Activated CD4-positive, alpha-beta T cell treated with anti-CD3 and anti-CD28 coated beads for 36 hours (primary cell): Measurements from ENCODE around the gene ALDH3A1. TPM values are rescaled to one million over a fixed set of nuclear protein-coding genes. Genes with fewer than 3 reads are reported as not detected.

Source experiments
- ATAC-seq: fragments of 200-7000 bp; cut with Tn5 transposase; one replicate; pipeline ENCODE4 v1.10.0; 2021; ENCODE audit warnings: mild to moderate bottlenecking, moderate library complexity
- CTCF ChIA-PET: fragments of 350-600 bp; sonication (Branson Sonifier 250); formaldehyde crosslinking; loops from one replicate; lab custom pipeline; 2021; ENCODE audit warnings: antibody characterized with exemption; lab: Charles Lee
- POLR2A ChIA-PET: fragments of 350-600 bp; sonication (Branson Sonifier 250); formaldehyde crosslinking; loops from one replicate; lab custom pipeline; 2021; ENCODE audit warnings: antibody characterized with exemption, inconsistent platforms; lab: Charles Lee
- DNase-seq: peaks from one replicate; pipeline ENCODE4 v3.0.0-alpha.2; 2020
- H3K27ac Mint-ChIP-seq: one replicate; pipeline ENCODE4 v1.8.0; 2021; ENCODE audit warnings: mixed read lengths
- H3K27me3 Mint-ChIP-seq: one replicate; pipeline ENCODE4 v1.8.0; 2021; ENCODE audit warnings: mixed read lengths
- H3K36me3 Mint-ChIP-seq: one replicate; pipeline ENCODE4 v1.8.0; 2021; ENCODE audit warnings: low read depth, mixed read lengths
- H3K4me1 Mint-ChIP-seq: one replicate; pipeline ENCODE4 v1.8.0; 2021; ENCODE audit warnings: mixed read lengths
- H3K4me3 Mint-ChIP-seq: one replicate; pipeline ENCODE4 v1.8.0; 2021; ENCODE audit warnings: mild to moderate bottlenecking, moderate library complexity, mixed read lengths
- H3K9me3 Mint-ChIP-seq: one replicate; pipeline ENCODE4 v1.8.0; 2021; ENCODE audit warnings: low read depth, mixed read lengths
- intact Hi-C, 2 experiments: fragments of 100-400 bp; cut with DNase I in 1 of 2; cut with micrococcal nuclease in 1 of 2; formaldehyde crosslinking; loops; one replicate each; pipeline versions ENCODE4 v1.14.2 to v1.15.1; 2022 to 2024; cut with DNase I, micrococcal nuclease
- total RNA-seq, 2 experiments: library from RNA; stranded (reverse); gene quantifications; one replicate each; pipeline ENCODE4 v1.2.3, GENCODE V29; 2021

Gene ALDH3A1
- total RNA-seq, 2 experiments from 2014 or later: not detected

GRCh38 chr17:19727501-19728078 lies 20.5 kb downstream of the ALDH3A1 start:
- CTCF ChIA-PET: interaction anchor here (1.2 to 1.9 kb wide), 2 partner anchors 17 to 35 kb away, joined by 3 to 10 read pairs; no protein-coding TSS in a partner anchor
- no peaks in the 10 kb centered on the region for H3K9me3 Mint-ChIP-seq
- ATAC-seq (no peak), DNase-seq (no peak)
- no peaks in the 10 kb centered on the region for H3K27me3 Mint-ChIP-seq
- H3K4me3 Mint-ChIP-seq: no peak overlapping the region
- H3K36me3 Mint-ChIP-seq: no peaks in the 10 kb centered on the region
- intact Hi-C loops: no loop called here
- H3K4me1 Mint-ChIP-seq: peaks cover 19% of the 10 kb centered on the region
- POLR2A ChIA-PET: no interaction called here
- H3K27ac Mint-ChIP-seq: no peak overlapping the region

- Mint-ChIP-seq H3K9me3 (no peaks in the 10 kb centered on the region), H3K27me3 (no peaks in the 10 kb centered on the region), H3K36me3 (no peaks in the 10 kb centered on the region), H3K4me1 (peaks cover 19% of the 10 kb centered on the region), H3K4me3 (no peak overlapping the region), H3K27ac (no peak overlapping the region)
- no peak for ATAC-seq
- ChIA-PET POLR2A (no interaction called here), CTCF (interaction anchor here (1.0 to 1.9 kb wide), 3 partner anchors 16 to 40 kb away, joined by 3 to 10 read pairs (median 3); no protein-coding TSS in a partner anchor)
- intact Hi-C loops: no loop called here
- no peak for DNase-seq
These were observed 21.3 kb downstream of the ALDH3A1 start for GRCh38 chr17:19726631-19727376.

- DNase-seq (no peak), ATAC-seq (no peak)
- no peaks in the 10 kb centered on the region for H3K9me3 Mint-ChIP-seq
- no peaks in the 10 kb centered on the region for H3K36me3 Mint-ChIP-seq
- H3K27me3 Mint-ChIP-seq: no peaks in the 10 kb centered on the region
- ChIA-PET POLR2A (no interaction called here), CTCF (no interaction called here)
- H3K4me1 Mint-ChIP-seq: peaks cover 19% of the 10 kb centered on the region
- H3K4me3 Mint-ChIP-seq: peak overlapping the region; percentile 43
- H3K27ac Mint-ChIP-seq: peak overlapping the region; percentile 47
- intact Hi-C loops: no loop called here
These were observed 22.6 kb downstream of the ALDH3A1 start for GRCh38 chr17:19725486-19725885.

- H3K27ac Mint-ChIP-seq: peak overlapping the region; percentile 47
- DNase-seq (peak; percentile 77), ATAC-seq (peak; percentile 85)
- H3K9me3 Mint-ChIP-seq: no peaks in the 10 kb centered on the region
- no peaks in the 10 kb centered on the region for H3K36me3 Mint-ChIP-seq
- ChIA-PET POLR2A (no interaction called here), CTCF (no interaction called here)
- peaks cover 19% of the 10 kb centered on the region for H3K4me1 Mint-ChIP-seq
- H3K4me3 Mint-ChIP-seq: peak overlapping the region; percentile 43
- no peaks in the 10 kb centered on the region for H3K27me3 Mint-ChIP-seq
- intact Hi-C loops: no loop called here
These were observed 23.3 kb downstream of the ALDH3A1 start for GRCh38 chr17:19724501-19725420.

GRCh38 chr17:19723964-19724363 lies 24.1 kb downstream of the ALDH3A1 start:
- Mint-ChIP-seq H3K36me3 (no peaks in the 10 kb centered on the region), H3K4me1 (peaks cover 19% of the 10 kb centered on the region), H3K27ac (no peak overlapping the region), H3K4me3 (no peak overlapping the region), H3K9me3 (no peaks in the 10 kb centered on the region), H3K27me3 (no peaks in the 10 kb centered on the region)
- ChIA-PET POLR2A (no interaction called here), CTCF (interaction anchor here (1.1 kb wide), 1 partner anchor 39 kb away, joined by 7 read pairs; no protein-coding TSS in a partner anchor)
- ATAC-seq: no peak
- intact Hi-C loops: no loop called here
- no peak for DNase-seq

- Mint-ChIP-seq H3K27me3 (no peaks in the 10 kb centered on the region), H3K9me3 (no peaks in the 10 kb centered on the region)
- no peak for ATAC-seq
These were observed 27.3 kb downstream of the ALDH3A1 start for GRCh38 chr17:19720631-19721426.

GRCh38 chr17:19720210-19720475 lies 28.0 kb downstream of the ALDH3A1 start:
- Mint-ChIP-seq H3K4me3 (no peak overlapping the region), H3K4me1 (peaks cover 10% of the 10 kb centered on the region), H3K36me3 (no peaks in the 10 kb centered on the region), H3K27me3 (no peaks in the 10 kb centered on the region), H3K27ac (no peak overlapping the region), H3K9me3 (no peaks in the 10 kb centered on the region)
- ChIA-PET CTCF (no interaction called here), POLR2A (no interaction called here)
- no peak for ATAC-seq
- intact Hi-C loops: no loop called here
- DNase-seq: no peak

More at GRCh38 chr17:19720631-19721426, 27.3 kb downstream of the ALDH3A1 start:
- H3K36me3 Mint-ChIP-seq: no peaks in the 10 kb centered on the region
- ChIA-PET CTCF (interaction anchor here (0.7 to 1.4 kb wide), 2 partner anchors 24 to 1066 kb away, joined by 4 to 6 read pairs; no protein-coding TSS in a partner anchor), POLR2A (interaction anchor here (0.7 to 0.9 kb wide), 2 partner anchors 42 to 415 kb away, joined by 3 read pairs; no protein-coding TSS in a partner anchor)
- no peak for DNase-seq
- H3K27ac Mint-ChIP-seq: no peak overlapping the region
- peaks cover 16% of the 10 kb centered on the region for H3K4me1 Mint-ChIP-seq
- H3K4me3 Mint-ChIP-seq: no peak overlapping the region
- intact Hi-C loops: no loop called here

GRCh38 chr17:19719355-19720209 lies 28.5 kb downstream of the ALDH3A1 start:
- intact Hi-C loops: no loop called here
- ChIA-PET POLR2A (no interaction called here), CTCF (no interaction called here)
- no peak overlapping the region for H3K27ac Mint-ChIP-seq
- ATAC-seq: no peak
- no peak for DNase-seq
- H3K27me3 Mint-ChIP-seq: no peaks in the 10 kb centered on the region
- peaks cover 7% of the 10 kb centered on the region for H3K4me1 Mint-ChIP-seq
- no peaks in the 10 kb centered on the region for H3K36me3 Mint-ChIP-seq
- H3K9me3 Mint-ChIP-seq: no peaks in the 10 kb centered on the region
- H3K4me3 Mint-ChIP-seq: no peak overlapping the region

GRCh38 chr17:19718613-19719354 lies 29.3 kb downstream of the ALDH3A1 start:
- no peaks in the 10 kb centered on the region for H3K9me3 Mint-ChIP-seq
- intact Hi-C loops: no loop called here

More at GRCh38 chr17:19718613-19719354, 29.3 kb downstream of the ALDH3A1 start:
- DNase-seq: no peak
- ChIA-PET CTCF (interaction anchor here (0.8 to 1.1 kb wide), 2 partner anchors 47 to 48 kb away, joined by 3 read pairs; no protein-coding TSS in a partner anchor), POLR2A (no interaction called here)
- Mint-ChIP-seq H3K4me1 (peaks cover under 1% of the 10 kb centered on the region), H3K27ac (no peak overlapping the region), H3K27me3 (no peaks in the 10 kb centered on the region), H3K36me3 (no peaks in the 10 kb centered on the region), H3K4me3 (no peak overlapping the region)
- ATAC-seq: no peak
